22Rv1 (cell line): Measurements from ENCODE around the gene CNGA3.

ENCODE experiments used
- ZFX ChIP-seq: fragments of 450-650 bp; IDR thresholded peaks from 2 replicates; pipeline ENCODE4 v1.6.1; 2017; ENCODE audit warnings: antibody characterized with exemption, borderline replicate concordance
- TF ChIP-seq, protein P1 (sequence below): fragments of 450-650 bp; IDR thresholded peaks from 2 replicates; pipeline ENCODE4 v1.5.1; 2017; ENCODE audit warnings: mild to moderate bottlenecking

DNA sequence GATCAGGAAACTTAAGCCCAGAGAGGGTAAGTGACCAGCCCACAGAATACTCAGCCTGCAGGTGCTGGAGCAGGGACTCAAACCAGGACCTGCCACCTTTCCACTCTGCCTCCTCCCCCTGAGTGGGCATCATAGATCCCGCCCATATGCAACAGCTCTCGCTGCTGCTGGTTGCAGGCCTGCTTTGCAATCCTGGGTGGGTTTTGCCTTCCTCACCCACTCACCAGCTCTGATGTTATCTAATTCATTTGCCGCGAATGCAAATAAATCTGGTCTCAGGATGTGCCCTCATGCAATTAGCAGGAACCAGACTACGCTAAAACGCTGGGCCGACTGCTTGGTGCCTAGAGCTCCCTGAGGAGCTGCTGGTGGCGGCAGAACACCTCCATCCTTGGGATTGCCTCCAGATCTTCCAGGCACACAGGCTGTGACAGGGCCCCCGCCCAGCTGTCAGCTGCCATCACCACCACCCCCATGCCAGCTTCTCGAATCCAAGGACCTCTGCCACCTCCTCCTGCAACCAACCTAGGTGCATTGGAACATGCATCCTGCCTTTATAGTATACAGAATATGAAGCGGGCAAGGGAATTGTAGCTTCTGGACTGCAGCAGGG, 28.8 kb downstream of the CNGA3 start:
- TF ChIP-seq, protein P1, sequence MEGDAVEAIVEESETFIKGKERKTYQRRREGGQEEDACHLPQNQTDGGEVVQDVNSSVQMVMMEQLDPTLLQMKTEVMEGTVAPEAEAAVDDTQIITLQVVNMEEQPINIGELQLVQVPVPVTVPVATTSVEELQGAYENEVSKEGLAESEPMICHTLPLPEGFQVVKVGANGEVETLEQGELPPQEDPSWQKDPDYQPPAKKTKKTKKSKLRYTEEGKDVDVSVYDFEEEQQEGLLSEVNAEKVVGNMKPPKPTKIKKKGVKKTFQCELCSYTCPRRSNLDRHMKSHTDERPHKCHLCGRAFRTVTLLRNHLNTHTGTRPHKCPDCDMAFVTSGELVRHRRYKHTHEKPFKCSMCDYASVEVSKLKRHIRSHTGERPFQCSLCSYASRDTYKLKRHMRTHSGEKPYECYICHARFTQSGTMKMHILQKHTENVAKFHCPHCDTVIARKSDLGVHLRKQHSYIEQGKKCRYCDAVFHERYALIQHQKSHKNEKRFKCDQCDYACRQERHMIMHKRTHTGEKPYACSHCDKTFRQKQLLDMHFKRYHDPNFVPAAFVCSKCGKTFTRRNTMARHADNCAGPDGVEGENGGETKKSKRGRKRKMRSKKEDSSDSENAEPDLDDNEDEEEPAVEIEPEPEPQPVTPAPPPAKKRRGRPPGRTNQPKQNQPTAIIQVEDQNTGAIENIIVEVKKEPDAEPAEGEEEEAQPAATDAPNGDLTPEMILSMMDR: no peak
- TF ChIP-seq ZFX: no peak
